ENCODE results near the gene DUOXA2. TPM values are rescaled to one million over a fixed set of nuclear protein-coding genes. Genes with fewer than 3 reads are reported as not detected.
"Not testable (repeated sequence)": the region's sequence is repeated elsewhere in the genome, so short reads cannot be mapped to it uniquely, and the experiment has no call there.

Gene DUOXA2
- total RNA-seq: not detected

DNA sequence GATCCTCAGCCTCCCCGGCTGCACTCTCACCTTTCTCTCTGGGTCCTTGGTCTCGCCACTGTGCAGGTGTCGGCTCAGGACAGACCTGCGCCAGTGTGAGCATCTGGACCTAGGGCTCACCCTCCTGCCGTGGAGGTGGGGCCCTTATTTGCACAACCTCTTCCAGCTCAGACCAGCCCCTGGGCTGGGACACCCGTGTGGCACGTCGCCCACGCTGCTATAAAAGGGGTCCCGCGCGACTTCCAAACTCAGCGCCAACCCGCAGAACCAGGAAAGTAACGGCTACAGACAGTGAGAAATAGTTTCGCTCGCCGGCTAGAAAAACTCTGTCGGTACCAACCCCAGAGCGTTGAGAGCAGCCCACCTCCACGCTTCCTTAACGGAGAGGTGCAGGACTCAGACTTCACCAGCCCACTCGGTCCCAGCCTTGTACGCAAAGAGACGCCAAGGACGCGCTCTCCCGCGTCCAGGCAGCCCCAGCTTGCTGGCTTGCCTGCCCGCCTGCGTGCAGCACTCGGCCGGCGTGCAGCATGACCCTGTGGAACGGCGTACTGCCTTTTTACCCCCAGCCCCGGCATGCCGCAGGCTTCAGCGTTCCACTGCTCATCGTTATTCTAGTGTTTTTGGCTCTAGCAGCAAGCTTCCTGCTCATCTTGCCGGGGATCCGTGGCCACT is at the start of gene DUOXA2, which contains the start of gene DUOX2:
Gene DUOXA2 (plus strand): TSS at position 251 of the 675 bp plus-strand sequence. CDS start 280 bp downstream, at position 531.
Gene DUOX2 (minus strand): TSS at position 97 of the 675 bp plus-strand sequence. CDS start 761 bp downstream, outside the sequence.
- Mint-ChIP-seq H3K4me3 (peak within 1 kb of the TSS; percentile 39), H3K4me1 (peaks cover 20% of the 10 kb centered on the region), H3K27ac (no peak within 1 kb of the TSS), H3K27me3 (peaks cover 85% of the 10 kb centered on the region), H3K36me3 (no peaks in the 10 kb centered on the region), H3K9me3 (no peaks in the 10 kb centered on the region)
- POLR2A ChIA-PET: no interaction called here
- DNase-seq (no peak), ATAC-seq (ENCODE audit: low read depth) (no peak)

DNA sequence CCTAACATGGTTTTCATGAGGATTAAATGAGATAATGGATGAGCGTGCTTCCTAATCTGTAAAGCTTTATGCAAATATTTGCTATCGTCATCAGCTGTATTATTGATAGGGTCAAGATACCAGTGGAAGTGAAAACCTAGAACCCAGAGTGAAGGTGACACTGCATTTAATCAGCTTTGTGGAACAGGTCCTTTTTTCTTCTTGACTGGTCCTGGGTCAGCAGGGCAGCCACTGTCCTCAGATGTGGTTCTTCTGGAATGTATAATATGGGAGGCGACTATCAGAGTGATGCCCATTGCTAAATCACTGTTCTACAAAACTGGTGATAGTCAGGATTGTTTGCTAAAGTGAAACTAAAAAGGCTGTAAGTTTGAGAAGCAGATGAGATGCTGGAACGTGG is 49.7 kb upstream of the DUOXA2 start:
- no peaks in the 10 kb centered on the region for H3K27me3 Mint-ChIP-seq
- no peak overlapping the region for H3K27ac Mint-ChIP-seq

DNA sequence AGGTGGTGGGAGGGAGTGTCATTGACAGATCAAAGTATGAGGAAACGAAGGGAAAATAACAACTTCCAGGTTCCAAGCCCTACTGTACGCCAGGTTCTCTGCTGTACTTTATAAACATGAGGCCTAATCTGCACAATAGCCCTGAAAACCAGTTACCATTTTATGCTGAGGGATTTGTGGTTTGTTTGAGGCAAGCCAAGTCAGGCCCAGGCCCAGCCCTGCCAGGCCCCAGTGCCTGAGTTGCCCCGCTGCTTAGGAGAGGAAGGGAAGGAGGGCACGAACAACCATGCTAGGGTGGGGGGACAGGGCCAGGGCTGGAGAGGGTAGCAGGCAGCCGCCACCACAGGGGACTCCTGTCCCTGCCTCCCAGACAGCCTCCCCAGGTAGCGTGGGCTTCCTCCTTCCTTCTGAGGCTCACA is 44.2 kb upstream of the DUOXA2 start:
- H3K27ac Mint-ChIP-seq; H3K36me3 Mint-ChIP-seq; ATAC-seq (ENCODE audit: low read depth); H3K4me1 Mint-ChIP-seq; POLR2A ChIA-PET; H3K27me3 Mint-ChIP-seq; H3K9me3 Mint-ChIP-seq; H3K4me3 Mint-ChIP-seq; DNase-seq: not testable (repeated sequence)

More for the DNA sequence above, 49.7 kb upstream of the DUOXA2 start:
- POLR2A ChIA-PET: no interaction called here
- Mint-ChIP-seq H3K4me1 (peaks cover 13% of the 10 kb centered on the region), H3K4me3 (no peak overlapping the region), H3K36me3 (peaks cover 14% of the 10 kb centered on the region), H3K9me3 (no peaks in the 10 kb centered on the region)
- ATAC-seq (ENCODE audit: low read depth) (no peak), DNase-seq (no peak)

DNA sequence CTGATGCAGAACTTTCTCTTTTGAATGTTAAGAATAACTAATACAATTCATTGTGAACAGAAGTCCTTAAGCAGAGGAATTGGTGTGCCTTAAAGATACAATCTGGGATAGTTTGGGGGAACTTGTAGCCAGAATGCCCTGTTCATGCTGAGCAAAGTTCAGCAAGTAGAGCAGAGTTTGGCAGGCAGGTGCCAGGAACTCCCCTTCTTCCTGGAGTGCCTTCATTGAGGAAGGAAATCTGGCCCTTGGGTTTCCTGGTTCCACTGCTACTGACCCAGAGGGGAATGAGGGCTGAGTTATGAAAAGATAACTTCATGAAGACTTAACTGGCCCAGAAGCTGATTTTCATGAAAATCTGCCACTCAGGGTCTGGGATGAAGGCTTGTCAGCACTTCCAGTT is 40.5 kb upstream of the DUOXA2 start:
- not testable (repeated sequence) for H3K9me3 Mint-ChIP-seq; H3K4me1 Mint-ChIP-seq; H3K36me3 Mint-ChIP-seq; DNase-seq; H3K4me3 Mint-ChIP-seq; ATAC-seq (ENCODE audit: low read depth); H3K27ac Mint-ChIP-seq; H3K27me3 Mint-ChIP-seq
- POLR2A ChIA-PET: interaction anchor here (0.6 kb wide), 1 partner anchor 458 kb away, joined by 3 read pairs; no protein-coding TSS in a partner anchor

DNA sequence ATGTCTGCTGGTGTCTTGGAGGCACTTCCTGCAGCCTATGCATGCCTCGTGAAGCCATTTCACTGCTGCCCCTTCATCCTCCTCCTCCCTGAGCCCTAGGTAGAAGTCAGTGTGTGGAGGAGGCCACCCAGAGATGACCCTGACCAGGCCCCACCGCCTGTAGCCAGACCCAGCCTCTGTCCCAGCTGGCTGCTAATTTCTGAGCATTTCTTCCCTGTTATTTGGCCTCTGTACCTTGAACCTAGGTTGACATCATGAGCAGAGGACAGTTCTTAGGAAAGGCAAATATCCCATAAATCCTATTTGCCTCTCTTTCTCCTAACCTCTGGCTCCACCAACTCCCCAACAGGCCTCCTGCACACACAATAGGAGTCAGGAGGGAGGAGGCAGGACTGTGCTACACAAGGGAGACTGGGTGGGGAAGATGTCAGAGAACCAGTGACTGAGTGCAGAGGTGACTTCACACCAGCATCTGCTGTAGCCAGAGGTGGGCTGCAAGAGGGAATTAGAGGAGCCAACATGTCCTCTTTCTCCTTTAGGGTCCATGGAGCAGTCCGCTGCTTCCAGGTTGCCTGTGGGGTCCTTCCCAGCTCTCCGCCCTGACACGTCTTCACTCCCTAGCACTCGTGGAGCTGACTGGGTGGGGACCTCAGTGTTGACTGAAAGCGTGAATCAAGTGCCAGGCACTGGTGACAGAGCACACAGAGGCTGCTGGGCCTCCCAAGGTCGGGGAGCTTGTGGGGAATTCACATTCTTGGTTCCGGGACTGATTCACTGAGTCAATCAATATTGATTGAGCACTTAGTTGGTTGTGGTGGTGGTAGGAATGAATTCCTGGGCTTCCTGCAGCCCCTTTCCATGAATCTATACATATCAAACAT is 38.4 kb upstream of the DUOXA2 start:
- ATAC-seq (ENCODE audit: low read depth); POLR2A ChIA-PET; H3K9me3 Mint-ChIP-seq; H3K4me1 Mint-ChIP-seq; H3K27me3 Mint-ChIP-seq; H3K4me3 Mint-ChIP-seq; DNase-seq; H3K27ac Mint-ChIP-seq; H3K36me3 Mint-ChIP-seq: not testable (repeated sequence)

DNA sequence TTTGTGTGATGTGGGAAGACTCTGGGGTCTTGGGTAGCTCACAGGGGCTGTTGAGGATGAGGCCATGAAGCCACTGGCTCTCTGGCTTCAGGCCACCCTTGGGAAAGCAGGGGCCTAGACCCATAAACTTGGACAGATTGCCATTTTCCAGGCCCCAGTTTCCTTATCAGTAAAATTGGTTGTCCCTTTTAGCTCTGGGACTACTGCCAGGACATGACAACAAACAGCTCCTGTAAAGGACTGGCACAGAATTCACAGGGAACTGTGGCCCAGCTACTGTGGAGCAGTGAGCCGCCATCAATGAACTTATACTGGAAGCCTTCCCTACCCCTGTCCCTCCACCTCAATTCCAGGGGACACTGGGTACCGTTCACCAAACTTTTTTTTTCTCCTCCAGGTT is 36.7 kb upstream of the DUOXA2 start:
- ATAC-seq (ENCODE audit: low read depth); H3K27me3 Mint-ChIP-seq; POLR2A ChIA-PET; DNase-seq; H3K4me1 Mint-ChIP-seq; H3K9me3 Mint-ChIP-seq; H3K27ac Mint-ChIP-seq; H3K36me3 Mint-ChIP-seq; H3K4me3 Mint-ChIP-seq: not testable (repeated sequence)

DNA sequence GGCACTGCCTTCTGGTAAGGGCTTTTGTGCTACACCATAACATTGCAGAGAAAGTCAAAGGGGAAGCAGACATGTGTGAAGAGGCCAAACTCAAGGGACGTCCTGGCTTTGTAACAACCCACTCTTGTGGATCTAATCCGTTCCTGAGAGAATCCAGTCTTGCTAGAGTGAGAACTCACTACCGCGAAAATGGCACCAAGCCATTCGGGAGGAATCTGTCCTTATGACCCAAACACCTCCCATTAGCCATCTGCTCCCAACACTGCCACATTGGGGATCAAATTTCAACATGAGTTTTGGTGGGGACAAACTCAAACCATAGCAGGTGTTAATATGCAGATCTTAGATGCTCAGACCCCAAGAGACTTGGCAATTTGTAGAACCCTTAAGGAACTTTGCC is 34.9 kb upstream of the DUOXA2 start:
- H3K36me3 Mint-ChIP-seq; H3K27ac Mint-ChIP-seq; DNase-seq; H3K4me3 Mint-ChIP-seq; H3K9me3 Mint-ChIP-seq; ATAC-seq (ENCODE audit: low read depth); H3K27me3 Mint-ChIP-seq; H3K4me1 Mint-ChIP-seq; POLR2A ChIA-PET: not testable (repeated sequence)

DNA sequence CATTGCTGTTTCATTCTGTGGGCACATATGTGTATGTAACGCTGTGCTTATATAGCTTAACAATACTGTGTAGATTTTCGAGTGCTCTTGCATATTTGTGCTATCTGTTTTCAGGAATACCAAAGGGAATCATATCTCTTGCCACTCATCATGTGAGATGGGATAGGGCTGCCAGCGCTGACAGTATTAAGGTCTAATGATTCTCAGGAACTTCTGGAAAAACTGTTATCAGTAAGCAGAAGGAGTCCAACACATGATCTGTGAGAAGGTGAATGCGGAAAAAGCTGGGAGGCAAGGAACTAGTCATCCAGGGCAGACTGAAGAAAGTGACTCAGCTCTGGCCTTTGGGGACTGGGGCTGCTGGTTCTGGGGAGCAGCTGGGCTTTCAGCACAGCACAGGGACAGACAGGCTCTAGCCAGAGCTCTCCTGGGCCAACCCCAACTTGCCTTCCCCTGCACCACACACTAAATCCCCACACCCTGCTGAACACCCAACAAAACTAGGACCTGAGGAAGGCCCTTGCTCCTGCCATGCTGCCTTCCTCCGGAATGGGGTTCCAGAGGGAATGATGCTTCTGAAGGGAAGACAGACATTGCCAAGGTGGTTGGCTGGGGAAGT is 34.4 kb upstream of the DUOXA2 start:
- H3K27ac Mint-ChIP-seq; H3K4me1 Mint-ChIP-seq; ATAC-seq (ENCODE audit: low read depth); H3K4me3 Mint-ChIP-seq; H3K9me3 Mint-ChIP-seq; POLR2A ChIA-PET; DNase-seq; H3K36me3 Mint-ChIP-seq: not testable (repeated sequence)
- H3K27me3 Mint-ChIP-seq: peaks cover 11% of the 10 kb centered on the region

DNA sequence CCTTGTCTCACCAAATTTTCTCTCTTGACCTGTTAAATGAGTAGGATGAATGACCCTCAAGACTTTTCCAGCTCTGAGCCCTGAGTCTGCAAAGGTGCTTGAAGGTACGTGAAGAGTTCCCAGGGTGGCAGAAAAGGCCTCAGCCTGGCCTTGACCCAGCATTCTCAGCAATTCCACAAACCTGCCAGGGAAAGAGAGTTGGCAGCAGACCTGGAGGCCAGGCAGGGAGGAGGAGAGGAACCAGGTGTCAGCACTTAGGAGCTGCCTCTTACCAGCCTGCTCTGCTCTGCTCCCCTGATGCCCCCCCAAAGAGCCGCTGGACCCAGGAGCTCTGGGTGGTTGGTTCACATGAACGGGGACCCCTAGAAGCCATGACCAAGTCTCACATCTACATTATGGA is 33.5 kb upstream of the DUOXA2 start:
- H3K27ac Mint-ChIP-seq; POLR2A ChIA-PET; ATAC-seq (ENCODE audit: low read depth); H3K36me3 Mint-ChIP-seq; H3K4me3 Mint-ChIP-seq; H3K9me3 Mint-ChIP-seq; DNase-seq; H3K4me1 Mint-ChIP-seq: not testable (repeated sequence)
- H3K27me3 Mint-ChIP-seq: peaks cover 11% of the 10 kb centered on the region

DNA sequence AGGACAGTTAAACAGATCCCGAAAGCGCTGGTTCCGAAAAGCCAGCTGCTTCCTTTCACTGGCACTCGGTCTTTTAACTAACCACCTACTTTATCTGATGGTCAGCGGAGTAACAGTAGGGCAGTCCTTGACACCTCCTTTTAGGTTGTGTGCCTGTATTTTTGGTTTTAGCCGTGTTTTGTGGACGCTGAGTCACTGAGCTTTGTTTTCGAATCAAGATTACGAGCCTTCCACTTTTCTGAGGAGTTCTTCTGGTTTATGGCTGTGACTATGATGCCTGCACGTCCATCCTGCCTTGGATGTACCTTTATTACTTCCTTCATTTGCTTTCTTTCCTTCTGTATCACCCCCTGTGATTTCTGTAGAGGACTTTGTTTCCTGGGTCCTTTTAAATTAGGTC is 31.7 kb upstream of the DUOXA2 start:
- H3K4me3 Mint-ChIP-seq; ATAC-seq (ENCODE audit: low read depth); POLR2A ChIA-PET; DNase-seq; H3K36me3 Mint-ChIP-seq; H3K9me3 Mint-ChIP-seq; H3K27ac Mint-ChIP-seq; H3K4me1 Mint-ChIP-seq: not testable (repeated sequence)
- peaks cover 17% of the 10 kb centered on the region for H3K27me3 Mint-ChIP-seq

DNA sequence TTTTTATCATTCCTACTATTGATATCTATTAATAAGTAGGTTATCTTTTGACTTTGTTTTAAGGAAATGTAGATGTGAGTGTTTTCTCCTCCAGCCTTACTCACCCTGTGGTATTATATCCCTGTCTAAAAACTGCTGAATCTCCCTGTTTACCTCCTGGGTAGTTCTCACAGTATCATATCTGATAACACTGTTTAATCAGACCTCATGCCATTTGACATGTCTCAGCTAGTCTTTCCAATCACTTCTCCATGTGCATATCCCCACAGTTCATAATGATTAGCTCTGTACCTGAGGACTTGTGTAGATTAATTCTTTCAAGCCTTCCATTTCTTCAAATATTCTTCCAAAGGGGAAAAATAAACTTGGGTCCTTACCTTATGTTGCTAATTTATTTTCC is 30.9 kb upstream of the DUOXA2 start:
- no peak for ATAC-seq (ENCODE audit: low read depth)
- Mint-ChIP-seq H3K27ac (no peak overlapping the region), H3K27me3 (peaks cover 18% of the 10 kb centered on the region), H3K4me1 (no peaks in the 10 kb centered on the region), H3K9me3 (no peaks in the 10 kb centered on the region), H3K36me3 (no peaks in the 10 kb centered on the region), H3K4me3 (no peak overlapping the region)
- POLR2A ChIA-PET: no interaction called here
- no peak for DNase-seq

DNA sequence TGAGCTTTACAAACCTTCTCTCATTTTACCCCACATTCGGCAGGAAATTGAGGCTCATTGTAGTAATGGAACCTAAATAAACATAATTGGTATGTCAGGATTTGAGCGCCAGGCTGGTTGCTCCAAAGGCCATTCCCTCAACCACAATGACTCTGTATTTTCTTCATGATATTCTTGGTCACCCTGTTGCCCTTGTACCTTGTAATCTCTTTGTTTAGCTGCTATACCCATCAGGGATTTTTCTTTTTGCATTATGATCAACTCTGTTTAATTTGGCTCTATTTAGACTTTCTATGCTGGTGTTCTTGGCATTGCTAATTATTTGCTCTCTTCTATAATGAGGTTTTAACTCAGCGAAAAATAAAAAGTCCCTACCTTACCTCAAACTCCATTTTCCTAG is 30.0 kb upstream of the DUOXA2 start:
- Mint-ChIP-seq H3K4me1 (no peaks in the 10 kb centered on the region), H3K4me3 (no peak overlapping the region), H3K9me3 (no peaks in the 10 kb centered on the region), H3K36me3 (no peaks in the 10 kb centered on the region), H3K27ac (no peak overlapping the region), H3K27me3 (peaks cover 18% of the 10 kb centered on the region)
- DNase-seq (no peak), ATAC-seq (ENCODE audit: low read depth) (no peak)
- POLR2A ChIA-PET: no interaction called here

DNA sequence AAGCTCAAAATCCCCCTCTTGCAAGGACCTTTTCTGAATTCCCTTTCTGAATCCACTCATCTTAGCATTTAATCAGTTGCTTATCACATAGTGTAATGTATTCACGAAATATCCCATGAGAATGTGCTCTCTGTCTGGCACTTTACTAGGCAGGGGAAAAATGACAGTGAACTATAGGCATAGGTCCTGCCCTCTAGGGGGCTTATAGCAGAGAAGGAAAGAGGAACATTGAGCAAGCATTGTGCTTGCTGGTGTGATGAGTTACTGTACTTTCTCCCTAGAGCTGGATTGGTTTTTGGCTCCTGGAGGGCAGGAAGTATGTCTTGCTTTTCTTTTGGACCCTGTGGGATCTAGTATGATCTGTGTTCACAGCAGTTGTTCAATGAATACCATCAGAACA is 26.6 kb upstream of the DUOXA2 start:
- Mint-ChIP-seq H3K4me3 (no peak overlapping the region), H3K27me3 (peaks cover 26% of the 10 kb centered on the region), H3K36me3 (no peaks in the 10 kb centered on the region), H3K27ac (no peak overlapping the region), H3K4me1 (no peaks in the 10 kb centered on the region), H3K9me3 (no peaks in the 10 kb centered on the region)
- DNase-seq (no peak), ATAC-seq (ENCODE audit: low read depth) (no peak)
- POLR2A ChIA-PET: no interaction called here

Measured in activated naive CD8-positive, alpha-beta T cell treated with anti-CD3 and anti-CD28 coated beads, Interleukin-2, amount 10 ng/mL, durations not matched to agents 7 days and 5 days (primary cell).